ENCODE results near the gene APLNR. TPM values are rescaled to one million over a fixed set of nuclear protein-coding genes. Genes with fewer than 3 reads are reported as not detected.
A peak's percentile ranks its signal among the peaks of the same experiment; 100 is the strongest.

The APLNR gene
- total RNA-seq, 1 experiment from 2014 or later, result 0.39 TPM

GRCh38 chr11:57277845-57278720, 41.0 kb upstream of the APLNR start:
- Histone ChIP-seq H4K8ac (replicated peaks; ENCODE audit: insufficient read length, low read depth, low read length) (no peak overlapping the region), H3K9ac (ENCODE audit: extremely low read depth, insufficient read length, low read length) (no peak overlapping the region), H2BK15ac (ENCODE audit: low read depth, low read length) (no peak overlapping the region), H3K27ac (ENCODE audit: insufficient read length, low read depth, low read length) (no peak overlapping the region), H2BK5ac (ENCODE audit: insufficient read length, low read length) (no peak overlapping the region), H3K79me2 (ENCODE audit: insufficient read depth, low read length) (no peaks in the 10 kb centered on the region), H3K14ac (ENCODE audit: insufficient read depth, low read length) (no peak overlapping the region), H3K79me1 (ENCODE audit: insufficient read depth, low read depth, low read length, poor library complexity, severe bottlenecking) (no peaks in the 10 kb centered on the region), H2AFZ (ENCODE audit: low read length) (peak overlapping the region; percentile 57), H2AK5ac (ENCODE audit: insufficient read length, low read length) (no peak overlapping the region), H3K23me2 (ENCODE audit: insufficient read length, low read depth, low read length, poor library complexity, severe bottlenecking) (no peaks in the 10 kb centered on the region), H4K20me1 (ENCODE audit: control insufficient read depth, insufficient read depth, insufficient read length) (no peaks in the 10 kb centered on the region), H3K9me3 (ENCODE audit: control insufficient read depth, low read depth, low read length) (peaks cover 9% of the 10 kb centered on the region), H3K4ac (ENCODE audit: low read depth, low read length) (no peak overlapping the region), H3K4me2 (ENCODE audit: insufficient read depth, insufficient read length, low read length) (no peak overlapping the region), H4K91ac (ENCODE audit: insufficient read length, low read depth, low read length) (no peak overlapping the region), H4K5ac (ENCODE audit: insufficient read length, low read depth, low read length) (no peak overlapping the region), H3K27me3 (ENCODE audit: insufficient read depth, low read length) (no peaks in the 10 kb centered on the region), H2BK20ac (ENCODE audit: low read depth, low read length, poor library complexity, severe bottlenecking) (no peak overlapping the region), H3K18ac (ENCODE audit: insufficient read length, low read depth, low read length) (peak overlapping the region; percentile 58), H3K4me1 (ENCODE audit: insufficient read depth, low read length) (peaks cover under 1% of the 10 kb centered on the region; the same call in 1 of the 2 replicates), H2BK120ac (ENCODE audit: low read depth, low read length, poor library complexity, severe bottlenecking) (no peak overlapping the region), H3K23ac (ENCODE audit: insufficient read length, low read depth, low read length) (no peak overlapping the region), H2BK12ac (ENCODE audit: insufficient read length, low read depth, low read length) (no peak overlapping the region), H3K56ac (ENCODE audit: insufficient read length, low read depth, low read length) (no peak overlapping the region), H3T11ph (ENCODE audit: low read length) (peak overlapping the region; percentile 37)
- Mint-ChIP-seq H3K9me3 (peaks cover 0 to 13% of the 10 kb centered on the region in 2 experiments; a peak in 3 of 5 replicates), H3K36me3 (ENCODE audit: insufficient read depth in 1 of 3, low read depth in 3 of 3) (peaks cover 0 to 3% (median 0%) of the 10 kb centered on the region in 3 experiments; a peak in 4 of 7 replicates), H3K4me1 (peaks cover 40 to 43% of the 10 kb centered on the region in 2 experiments), H3K27me3 (ENCODE audit: low read depth) (peaks cover 11% of the 10 kb centered on the region), H3K27ac (peak overlapping the region; percentile 64 to 91 (median 89); a peak in 5 of 7 replicates), H3K4me3 (peak overlapping the region in 1 of 2 experiments; percentile 4; a peak in 1 of 5 replicates)
- WGBS (ENCODE audit: extremely low coverage, insufficient read length, low lambda C conversion rate), result no CpG with 5 or more reads among the region's 14 CpGs
- peak; percentile 90 for TF ChIP-seq CTCF (conservative IDR thresholded peaks at IDR 0.05)
- DNase-seq, result peak; percentile 84
